ENCODE measurements around the gene WDR46. TPM values are rescaled to one million over a fixed set of nuclear protein-coding genes. Genes with fewer than 3 reads are reported as not detected.

WDR46 gene
- polyA plus RNA-seq, 3 donors = 57.3 to 72.6 (median 66.4) TPM

DNA sequence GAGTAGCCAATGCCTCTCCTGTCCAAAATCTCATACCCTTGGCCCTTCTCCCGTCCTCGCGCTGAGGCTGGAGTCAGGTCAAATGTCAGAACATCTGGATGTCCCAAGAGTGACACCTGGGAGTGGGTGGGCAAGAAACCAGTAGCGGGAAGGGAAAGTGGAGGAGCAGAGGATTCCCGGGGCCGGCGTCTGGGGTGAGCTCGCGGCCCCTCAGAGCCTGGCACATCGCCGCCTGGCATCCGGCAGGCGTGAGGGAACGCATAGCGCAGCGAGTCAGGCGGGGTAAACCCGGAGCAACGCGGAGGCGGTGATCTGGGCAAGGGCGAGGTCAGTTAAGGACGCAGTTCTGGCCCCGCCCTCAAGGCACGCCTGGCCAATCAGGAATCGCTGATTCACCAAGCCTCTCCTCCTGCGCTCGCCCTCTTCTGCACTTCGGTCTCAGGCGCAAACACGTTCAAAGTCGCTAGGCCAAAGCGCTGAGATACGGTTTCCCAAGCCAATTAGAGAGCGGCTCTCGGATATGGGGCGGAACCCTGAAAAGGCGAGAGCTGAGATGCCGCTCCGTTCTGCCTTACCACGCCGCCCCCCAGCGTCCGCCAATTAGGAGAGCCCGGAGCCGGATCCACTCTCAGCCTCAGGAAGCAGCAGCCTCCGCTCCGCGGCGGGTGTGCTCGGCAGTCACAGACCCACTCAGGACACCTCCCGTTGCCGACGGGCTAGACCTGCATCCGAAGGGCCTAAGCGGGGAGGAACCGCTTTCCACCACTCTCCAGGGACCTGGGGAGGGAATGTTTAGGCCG lies 39.9 kb downstream of the WDR46 start:
- peak; percentile 87 to 98 (median 95) for DNase-seq (ENCODE audit: extremely low read depth in 1 of 11, low read depth in 9 of 11, low spot score in 4 of 11)

DNA sequence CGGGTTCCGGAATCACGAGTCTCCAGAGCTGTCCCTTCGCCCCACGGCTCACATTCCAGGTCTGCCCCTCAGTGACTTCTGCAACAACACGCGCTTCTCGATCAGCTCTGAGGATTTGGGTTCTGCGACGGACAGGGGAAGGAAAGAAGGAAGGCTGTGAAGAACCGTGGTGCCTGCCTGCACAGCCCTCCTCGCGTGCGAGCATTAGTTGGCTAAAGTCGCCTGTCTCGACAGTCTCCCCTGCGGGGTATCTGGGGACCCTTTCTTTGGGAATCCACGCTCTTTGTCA lies 40.5 kb downstream of the WDR46 start:
- DNase-seq (ENCODE audit: extremely low read depth in 1 of 11, low read depth in 9 of 11, low spot score in 4 of 11) = peak in 1 of 11 donors; percentile 45

- DNase-seq (ENCODE audit: extremely low read depth in 1 of 11, low read depth in 9 of 11, low spot score in 4 of 11) = peak; percentile 71 to 92 (median 84)
Measured at GRCh38 chr6:33247977-33248642, 40.9 kb downstream of the WDR46 start.

DNA sequence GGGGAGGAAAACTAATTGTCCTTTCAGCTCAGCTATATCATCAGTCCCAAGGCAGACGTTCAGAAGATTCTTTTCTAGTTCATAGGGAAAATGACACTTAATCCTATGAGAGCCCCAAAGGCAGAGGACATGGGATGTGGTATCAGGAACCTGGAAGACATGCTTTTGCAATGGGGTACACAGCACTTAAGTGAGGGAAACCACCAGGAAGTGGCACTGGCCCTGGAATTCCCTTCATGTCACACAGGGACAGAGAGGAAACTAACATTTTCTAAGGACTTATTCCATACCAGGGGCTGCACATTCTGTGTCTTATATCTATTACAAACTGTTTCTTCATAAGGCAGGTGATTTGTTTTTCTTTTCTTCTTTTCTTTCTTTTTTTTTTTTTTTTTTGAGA lies 45.6 kb downstream of the WDR46 start:
- DNase-seq (ENCODE audit: extremely low read depth in 1 of 11, low read depth in 9 of 11, low spot score in 4 of 11) = no peak

DNA sequence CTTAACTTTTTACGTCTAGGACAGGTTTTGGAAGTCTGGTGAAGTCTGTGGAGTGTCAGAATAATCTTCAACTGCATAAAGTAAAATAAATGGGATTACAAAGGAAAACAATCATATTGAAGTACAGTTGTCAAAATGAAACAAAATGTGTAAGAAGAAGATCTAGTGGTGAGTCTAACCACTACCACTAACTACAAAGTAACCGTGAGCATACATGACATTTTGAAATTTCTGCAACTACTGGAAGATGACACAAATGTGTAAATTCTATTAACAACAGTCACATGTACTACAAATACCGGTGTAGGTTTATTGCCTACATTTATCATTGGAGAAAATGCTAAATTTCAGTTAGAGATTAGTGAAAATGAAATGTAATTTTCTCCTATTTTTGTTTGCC lies 47.1 kb downstream of the WDR46 start:
- DNase-seq (ENCODE audit: extremely low read depth in 1 of 11, low read depth in 9 of 11, low spot score in 4 of 11) = no peak

DNA sequence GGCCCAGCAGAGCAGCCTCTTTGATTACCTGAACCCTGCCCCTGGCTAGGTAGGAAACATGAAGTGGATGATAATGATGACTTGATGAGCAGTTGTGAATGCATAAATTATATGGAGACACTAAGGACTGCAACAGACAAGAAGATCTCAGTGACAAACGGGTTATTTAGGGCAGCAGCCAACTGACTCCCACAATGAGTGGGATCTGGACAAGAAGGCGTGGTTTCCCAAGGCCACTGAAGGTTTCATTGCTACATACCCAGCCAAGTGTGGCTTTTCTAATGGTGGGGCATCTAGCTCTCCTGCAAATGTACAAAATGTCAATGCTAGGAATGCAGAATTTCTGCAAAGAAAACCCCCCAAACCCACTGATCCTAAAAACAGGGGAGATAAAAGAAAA lies 51.3 kb downstream of the WDR46 start:
- no peak for DNase-seq (ENCODE audit: extremely low read depth in 1 of 11, low read depth in 9 of 11, low spot score in 4 of 11)

DNA sequence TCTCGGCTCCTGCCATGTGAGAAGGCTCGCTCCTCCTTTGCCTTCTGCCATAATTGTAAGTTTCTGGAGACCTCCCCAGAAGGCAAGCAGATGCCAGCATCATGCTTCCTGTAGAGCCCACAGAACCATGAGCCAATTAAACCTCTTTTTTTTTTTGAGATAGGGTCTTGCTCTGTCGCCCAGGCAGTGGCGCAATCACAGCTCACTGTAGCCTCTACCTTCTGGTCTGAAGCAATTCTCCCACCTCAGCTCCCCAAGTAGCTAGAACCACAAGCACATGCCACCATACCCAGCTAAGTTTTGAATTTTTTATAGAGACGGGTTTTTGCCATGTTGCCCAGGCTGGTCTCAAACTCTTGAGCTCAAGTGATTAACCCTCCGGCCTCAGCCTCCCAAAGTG lies 52.2 kb downstream of the WDR46 start:
- no peak for DNase-seq (ENCODE audit: extremely low read depth in 1 of 11, low read depth in 9 of 11, low spot score in 4 of 11)

GRCh38 chr6:33236328-33236727 lies 52.7 kb downstream of the WDR46 start:
- DNase-seq (ENCODE audit: extremely low read depth in 1 of 11, low read depth in 9 of 11, low spot score in 4 of 11) = no peak

DNA sequence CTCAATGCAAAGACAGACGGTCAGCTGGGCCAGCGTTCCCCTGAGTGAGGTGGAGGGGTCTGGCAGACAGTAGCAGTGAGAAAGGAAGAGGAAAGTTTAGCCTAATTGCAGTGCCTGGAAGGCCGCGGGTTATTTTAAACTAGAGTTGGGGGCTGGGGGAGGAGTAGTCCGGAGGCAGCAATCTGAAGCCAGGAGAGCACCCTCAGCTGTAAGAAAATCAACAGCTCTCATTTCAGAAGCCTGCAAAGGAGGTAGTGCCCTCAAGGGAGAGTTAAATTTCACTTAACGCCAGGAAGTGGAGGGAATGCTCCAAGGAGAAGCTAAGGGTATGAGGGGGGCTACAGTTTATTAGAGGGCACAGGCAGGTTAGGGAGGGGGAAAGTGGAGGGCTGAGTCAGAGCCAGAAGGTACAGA lies 53.8 kb downstream of the WDR46 start:
- peak in 5 of 11 donors; percentile 18 to 60 (median 54) for DNase-seq (ENCODE audit: extremely low read depth in 1 of 11, low read depth in 9 of 11, low spot score in 4 of 11)

Other genes with a start within 250 kb of the WDR46 start
- 10 to 100 TPM in 2 of 3 donors, 1 to 10 TPM in 1; 8.6 to 32.9 (median 19.7) TPM for gene HLA-DPA1, start 215.6 kb downstream of the WDR46 start, polyA plus RNA-seq (ENCODE audit: insufficient read length in 3 of 3)
- 10 to 100 TPM; 10.7 to 26.6 (median 20.8) TPM for gene HLA-DPB1, start 213.2 kb downstream of the WDR46 start, polyA plus RNA-seq (ENCODE audit: insufficient read length in 3 of 3)
- 1 to 10 TPM; 4.2 to 7.3 (median 5.0) TPM for gene COL11A2, start 96.8 kb downstream of the WDR46 start, polyA plus RNA-seq (ENCODE audit: insufficient read length in 3 of 3)
- gene RXRB, start 88.6 kb downstream of the WDR46 start, polyA plus RNA-seq (ENCODE audit: insufficient read length in 3 of 3) = 10 to 100 TPM; 51.1 to 64.5 (median 61.0) TPM
- gene SLC39A7, start 88.4 kb downstream of the WDR46 start, polyA plus RNA-seq (ENCODE audit: insufficient read length in 3 of 3) = 100 to 1,000 TPM; 101 to 130 (median 109) TPM
- gene HSD17B8, start 84.6 kb downstream of the WDR46 start, polyA plus RNA-seq (ENCODE audit: insufficient read length in 3 of 3) = 10 to 100 TPM; 24.4 to 28.5 (median 28.2) TPM
- 10 to 100 TPM; 49.2 to 68.5 (median 62.5) TPM for gene RING1, start 80.7 kb downstream of the WDR46 start, polyA plus RNA-seq (ENCODE audit: insufficient read length in 3 of 3)
- gene VPS52, start 17.4 kb downstream of the WDR46 start, polyA plus RNA-seq (ENCODE audit: insufficient read length in 3 of 3) = 10 to 100 TPM; 69.2 to 99.3 (median 74.0) TPM
- 1,000 to 10,000 TPM; 2,982 to 3,472 (median 3,206) TPM for gene RPS18, start 17.2 kb downstream of the WDR46 start, polyA plus RNA-seq (ENCODE audit: insufficient read length in 3 of 3)
- 1 to 10 TPM; 2.6 to 5.1 (median 4.4) TPM for gene B3GALT4, start 12.1 kb downstream of the WDR46 start, polyA plus RNA-seq (ENCODE audit: insufficient read length in 3 of 3)
- gene PFDN6, start 362 bp upstream of the WDR46 start, polyA plus RNA-seq (ENCODE audit: insufficient read length in 3 of 3) = 10 to 100 TPM; 70.4 to 77.0 (median 76.8) TPM
- gene RGL2, start 9.7 kb upstream of the WDR46 start, polyA plus RNA-seq (ENCODE audit: insufficient read length in 3 of 3) = 100 to 1,000 TPM; 103 to 134 (median 113) TPM
- gene TAPBP, start 24.8 kb upstream of the WDR46 start, polyA plus RNA-seq (ENCODE audit: insufficient read length in 3 of 3) = 10 to 100 TPM; 33.7 to 47.7 (median 34.5) TPM
- gene ZBTB22, start 28.5 kb upstream of the WDR46 start, polyA plus RNA-seq (ENCODE audit: insufficient read length in 3 of 3) = 10 to 100 TPM; 19.8 to 28.3 (median 23.2) TPM
- gene DAXX, start 33.7 kb upstream of the WDR46 start, polyA plus RNA-seq (ENCODE audit: insufficient read length in 3 of 3) = 10 to 100 TPM; 46.9 to 63.6 (median 61.5) TPM
- gene KIFC1, start 102.6 kb upstream of the WDR46 start, polyA plus RNA-seq (ENCODE audit: insufficient read length in 3 of 3) = 10 to 100 TPM; 37.0 to 50.3 (median 46.5) TPM
- 10 to 100 TPM; 57.8 to 82.8 (median 68.8) TPM for gene PHF1, start 121.8 kb upstream of the WDR46 start, polyA plus RNA-seq (ENCODE audit: insufficient read length in 3 of 3)
- 100 to 1,000 TPM; 226 to 254 (median 240) TPM for gene CUTA, start 128.9 kb upstream of the WDR46 start, polyA plus RNA-seq (ENCODE audit: insufficient read length in 3 of 3)
- gene SYNGAP1, start 130.8 kb upstream of the WDR46 start, polyA plus RNA-seq (ENCODE audit: insufficient read length in 3 of 3) = 10 to 100 TPM; 32.6 to 51.5 (median 33.5) TPM
- gene ZBTB9, start 165.3 kb upstream of the WDR46 start, polyA plus RNA-seq (ENCODE audit: insufficient read length in 3 of 3) = 10 to 100 TPM; 13.4 to 17.7 (median 15.5) TPM